Measurements from ENCODE around the gene PDE4D.
"Not testable (repeated sequence)": the region's sequence is repeated elsewhere in the genome, so short reads cannot be mapped to it uniquely, and the experiment has no call there.

The PDE4D gene

GRCh38 chr5:59798862-59799667 is 94.5 kb downstream of the PDE4D start:
- no peak for DNase-seq

GRCh38 chr5:59795141-59795540 is 98.4 kb downstream of the PDE4D start:
- DNase-seq = no peak

DNA sequence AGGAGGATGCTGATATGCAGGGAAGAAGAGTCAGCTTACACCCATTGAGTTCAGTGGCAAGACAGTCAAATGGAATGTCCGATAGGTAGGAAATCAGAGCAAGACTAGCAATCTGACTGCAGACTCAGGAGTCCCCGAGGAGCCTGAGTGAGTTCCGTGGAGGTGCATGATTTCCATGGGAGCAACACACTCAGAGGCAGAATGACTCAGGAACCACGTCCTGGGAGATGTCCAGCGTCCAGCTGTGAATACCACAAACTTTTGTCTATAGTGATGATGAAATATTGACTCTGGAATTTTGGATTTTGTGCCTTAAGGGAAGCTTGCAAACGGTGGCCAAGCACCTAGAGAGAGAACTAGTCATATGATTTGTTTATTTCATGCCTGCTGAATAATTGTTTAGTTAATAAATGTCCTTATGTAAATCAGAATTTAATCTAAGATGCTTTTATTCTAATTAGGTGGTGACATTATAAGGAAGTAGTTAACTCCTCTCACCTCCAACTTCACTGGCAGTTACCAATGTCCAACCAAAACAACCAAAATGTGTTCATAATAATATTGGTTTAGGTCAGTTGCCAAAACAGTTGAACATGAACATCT is 100.4 kb downstream of the PDE4D start:
- DNase-seq = no peak

DNA sequence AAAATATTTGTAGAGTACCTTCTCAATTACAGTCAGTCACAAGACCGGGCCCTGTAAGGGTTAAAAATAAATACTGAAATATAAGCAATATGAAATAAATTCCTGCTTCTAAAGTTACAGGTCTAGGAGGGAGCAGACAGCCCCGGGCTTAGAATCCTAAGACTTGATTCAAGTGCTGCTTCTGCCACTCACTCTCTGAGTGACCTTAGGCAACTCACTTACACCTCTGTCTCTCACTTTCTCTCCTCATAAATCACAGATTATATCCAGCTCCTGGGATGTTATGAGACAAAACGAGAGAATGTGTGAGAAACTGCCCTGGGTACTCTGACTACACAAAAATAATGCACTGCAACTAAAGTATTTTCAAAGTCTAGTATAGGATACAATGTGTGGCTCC is 101.9 kb downstream of the PDE4D start:
- DNase-seq = no peak

- no peak for DNase-seq
Observed at GRCh38 chr5:59790776-59791475, 102.6 kb downstream of the PDE4D start.

GRCh38 chr5:59790376-59790775 is 103.2 kb downstream of the PDE4D start:
- DNase-seq = no peak

GRCh38 chr5:59789894-59790293 is 103.6 kb downstream of the PDE4D start:
- no peak for DNase-seq

- no peak for DNase-seq
Observed at GRCh38 chr5:59789197-59789596, 104.3 kb downstream of the PDE4D start.

DNA sequence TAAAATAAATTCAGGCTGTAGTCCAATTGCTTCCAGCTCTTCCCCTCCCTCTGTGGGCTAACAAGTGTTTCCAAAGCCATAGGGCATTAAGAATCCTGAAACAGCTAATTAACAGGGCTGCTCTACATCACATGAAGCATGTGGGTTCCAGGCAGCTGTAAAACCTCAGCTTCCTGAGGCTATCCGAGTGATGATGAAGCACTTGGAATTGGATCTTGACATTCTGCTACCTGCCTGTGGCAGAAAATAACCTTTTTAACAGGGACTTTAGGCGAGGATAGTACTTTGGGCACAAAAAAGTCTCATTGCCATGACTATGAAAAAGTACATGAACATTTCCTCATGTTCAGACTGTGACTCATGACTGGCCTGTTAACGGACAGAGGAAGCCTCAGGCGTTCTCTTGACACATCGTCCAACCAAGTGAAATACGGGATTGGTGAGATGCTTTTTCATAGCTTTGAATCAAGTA is 107.2 kb downstream of the PDE4D start:
- no peak for DNase-seq

DNA sequence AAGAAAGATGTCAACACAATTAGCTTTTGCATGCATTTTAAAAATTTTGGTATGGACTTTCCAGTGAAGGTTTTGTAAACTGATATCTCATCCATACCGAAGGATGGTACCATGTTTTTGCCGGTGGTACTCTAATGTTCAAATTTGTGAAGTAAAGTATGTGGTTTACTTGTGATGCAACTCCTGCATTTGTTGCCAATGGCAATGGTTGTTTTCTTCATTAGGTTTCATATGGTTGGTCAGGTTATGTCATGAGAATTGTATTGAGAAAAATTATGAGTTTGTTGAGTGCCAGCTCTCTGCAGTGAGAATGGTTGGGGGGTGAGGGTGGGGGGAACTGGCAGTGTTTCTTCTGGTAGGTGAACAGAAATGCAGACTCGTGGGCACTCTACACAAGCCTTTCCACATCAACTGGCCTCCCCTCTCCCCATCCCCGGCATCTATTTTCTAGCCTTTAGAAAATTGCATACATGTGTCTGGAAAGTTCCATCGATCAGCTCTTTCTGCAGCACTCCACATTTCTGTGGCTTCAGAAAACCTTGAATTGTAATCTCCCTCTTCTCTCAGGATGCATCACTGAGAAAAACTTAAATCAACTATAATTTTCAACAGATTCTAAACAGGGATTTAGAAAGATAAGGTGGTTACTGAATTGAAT is 107.7 kb downstream of the PDE4D start:
- DNase-seq = no peak

GRCh38 chr5:59784708-59785107 is 108.8 kb downstream of the PDE4D start:
- not testable (repeated sequence) for DNase-seq

GRCh38 chr5:59783264-59783663 is 110.3 kb downstream of the PDE4D start:
- DNase-seq = no peak

- no peak for DNase-seq
Observed at GRCh38 chr5:59782856-59783255, 110.7 kb downstream of the PDE4D start.

- no peak for DNase-seq
Observed at GRCh38 chr5:59779453-59779852, 114.1 kb downstream of the PDE4D start.

DNA sequence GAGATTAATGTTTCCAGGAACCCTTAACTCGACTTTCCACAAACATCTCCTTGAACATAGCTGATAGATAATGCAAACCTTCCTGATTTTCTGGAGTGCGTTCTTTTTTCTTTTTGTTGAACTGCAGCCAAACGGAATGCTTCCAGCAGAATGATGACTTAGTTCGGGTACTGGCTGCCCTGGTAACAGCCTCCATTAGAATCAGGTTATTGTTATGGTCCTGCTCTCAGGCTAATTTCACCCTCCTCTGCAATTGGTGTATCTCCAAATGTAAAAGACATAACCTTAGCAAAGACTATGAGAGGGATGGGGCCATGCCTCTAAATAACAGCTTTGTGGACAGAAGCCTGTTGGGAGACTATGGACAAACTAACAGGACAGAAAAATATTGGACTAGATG is 116.5 kb downstream of the PDE4D start:
- DNase-seq = no peak

GRCh38 chr5:59773294-59773693 is 120.2 kb downstream of the PDE4D start:
- DNase-seq = no peak

DNA sequence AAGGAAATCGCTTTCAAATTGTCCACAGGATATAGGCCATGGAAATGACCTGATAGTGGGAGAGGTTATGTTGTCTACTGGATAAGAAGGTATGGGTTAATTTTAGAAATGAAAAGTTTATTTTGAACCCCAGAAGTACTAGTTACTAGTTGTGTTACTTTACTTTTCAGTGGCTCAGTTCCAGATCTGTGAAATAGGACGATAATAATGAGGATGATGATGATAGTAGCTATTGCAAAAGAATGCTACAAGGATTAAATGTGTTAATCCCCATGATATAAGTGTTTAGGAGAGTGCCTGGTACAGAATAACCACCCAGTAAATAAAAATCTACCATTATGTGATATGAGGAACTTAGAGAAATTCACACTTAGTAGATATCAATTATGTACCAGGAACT is 120.8 kb downstream of the PDE4D start:
- no peak for DNase-seq

DNA sequence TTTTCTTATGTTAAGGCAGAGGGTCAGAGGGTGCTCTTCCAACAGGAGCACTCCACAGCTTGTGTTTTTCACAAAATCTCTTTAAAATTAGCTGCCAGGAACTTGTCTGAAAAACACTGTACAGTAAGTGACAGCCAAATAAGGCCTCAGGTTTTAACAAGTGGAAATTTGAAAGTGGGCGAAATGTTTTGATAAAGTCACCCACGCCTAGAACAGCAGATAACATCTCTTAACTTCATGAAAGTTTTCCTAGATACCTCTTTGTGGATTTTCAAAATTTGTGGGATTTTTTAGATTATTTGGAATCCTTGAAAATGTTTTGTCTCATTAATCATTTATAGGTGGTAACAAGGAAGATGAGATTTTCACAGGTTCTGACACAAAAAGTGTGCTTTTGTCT is 121.3 kb downstream of the PDE4D start:
- no peak for DNase-seq

GRCh38 chr5:59770953-59771352 is 122.6 kb downstream of the PDE4D start:
- no peak for DNase-seq

DNA sequence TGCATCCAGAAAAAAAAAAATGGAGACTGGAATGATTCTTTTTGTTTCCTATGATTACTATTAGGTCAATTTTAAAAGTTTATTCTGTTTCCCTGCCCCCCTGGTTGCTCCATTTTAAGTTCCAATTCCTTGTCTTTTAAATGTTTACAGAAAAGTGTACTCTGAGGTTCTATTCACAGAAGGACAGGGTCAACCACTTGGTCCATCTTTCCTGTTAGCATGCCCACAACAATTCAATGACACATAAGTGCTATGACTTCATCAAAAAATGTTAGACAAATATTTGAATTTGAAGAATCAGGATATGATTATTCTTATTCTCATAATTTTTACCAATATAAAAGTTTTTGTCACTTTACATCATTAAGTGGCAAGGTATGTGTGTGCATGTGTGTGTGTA is 123.7 kb downstream of the PDE4D start:
- DNase-seq = no peak

- no peak for DNase-seq
Observed at GRCh38 chr5:59769041-59769360, 124.5 kb downstream of the PDE4D start.

GRCh38 chr5:59768152-59769040 is 125.1 kb downstream of the PDE4D start:
- DNase-seq = peak; percentile 1

Data from activated CD4-positive, alpha-beta T cell treated with anti-CD3 and anti-CD28 coated beads, Interleukin-2, amount 50 U/mL, for 1 hour (primary cell).